ENCODE results near the gene MTG2.

MTG2 gene

DNA sequence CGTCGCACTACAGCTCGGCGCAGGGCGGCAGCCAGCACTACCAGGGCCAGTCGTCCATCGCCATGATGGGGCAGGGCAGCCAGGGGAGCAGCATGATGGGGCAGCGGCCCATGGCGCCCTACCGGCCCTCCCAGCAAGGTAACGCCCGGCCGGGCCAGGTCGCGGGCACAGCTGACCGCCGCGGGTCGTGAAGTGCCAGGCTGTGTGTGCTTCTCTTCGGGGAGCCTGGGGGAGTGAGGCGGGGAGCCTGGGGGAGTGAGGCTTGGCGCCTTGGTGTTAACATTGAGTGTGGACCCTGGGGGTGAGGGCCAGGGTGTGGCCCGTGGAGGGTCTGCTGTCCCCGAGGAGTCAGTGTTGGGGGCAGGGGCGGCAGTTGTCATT lies 19.4 kb upstream of the MTG2 start:
- DNase-seq (ENCODE audit: low spot score): no peak

DNA sequence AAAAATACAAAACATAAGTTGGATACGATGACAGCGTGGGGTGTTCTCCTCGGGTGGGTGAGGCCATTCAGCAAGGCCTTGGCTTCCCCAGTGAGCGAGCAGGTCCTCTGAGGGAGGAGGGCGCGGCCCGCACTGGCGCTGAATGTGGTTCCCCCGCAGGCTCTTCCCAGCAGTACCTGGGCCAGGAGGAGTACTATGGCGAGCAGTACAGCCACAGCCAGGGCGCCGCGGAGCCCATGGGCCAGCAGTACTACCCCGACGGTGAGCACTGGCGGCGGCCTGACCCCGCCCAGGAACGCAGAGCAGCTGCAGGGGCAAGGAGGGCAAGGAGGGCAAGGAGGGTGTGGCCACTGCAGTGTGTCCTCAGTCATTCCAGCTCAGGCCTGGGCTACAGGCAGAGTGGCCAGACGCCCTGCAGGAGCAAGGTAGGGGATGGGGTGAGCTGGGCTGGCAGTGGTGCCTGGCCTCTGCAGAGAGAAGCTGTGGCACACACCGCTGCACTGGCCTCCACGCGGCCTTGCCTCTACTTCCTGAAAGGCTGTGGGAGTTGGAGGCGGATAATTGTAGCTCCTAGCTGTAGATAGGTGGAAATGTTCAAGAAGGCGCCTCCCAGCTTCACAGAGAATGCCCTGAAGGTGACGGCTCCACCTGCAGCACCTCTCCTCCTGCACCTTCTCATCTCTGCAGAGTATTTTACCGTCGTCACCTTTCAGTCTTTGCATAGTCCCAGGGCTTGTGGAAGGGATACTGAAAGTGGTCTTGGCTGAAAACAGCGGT lies 18.7 kb upstream of the MTG2 start:
- DNase-seq (ENCODE audit: low spot score): no peak

DNA sequence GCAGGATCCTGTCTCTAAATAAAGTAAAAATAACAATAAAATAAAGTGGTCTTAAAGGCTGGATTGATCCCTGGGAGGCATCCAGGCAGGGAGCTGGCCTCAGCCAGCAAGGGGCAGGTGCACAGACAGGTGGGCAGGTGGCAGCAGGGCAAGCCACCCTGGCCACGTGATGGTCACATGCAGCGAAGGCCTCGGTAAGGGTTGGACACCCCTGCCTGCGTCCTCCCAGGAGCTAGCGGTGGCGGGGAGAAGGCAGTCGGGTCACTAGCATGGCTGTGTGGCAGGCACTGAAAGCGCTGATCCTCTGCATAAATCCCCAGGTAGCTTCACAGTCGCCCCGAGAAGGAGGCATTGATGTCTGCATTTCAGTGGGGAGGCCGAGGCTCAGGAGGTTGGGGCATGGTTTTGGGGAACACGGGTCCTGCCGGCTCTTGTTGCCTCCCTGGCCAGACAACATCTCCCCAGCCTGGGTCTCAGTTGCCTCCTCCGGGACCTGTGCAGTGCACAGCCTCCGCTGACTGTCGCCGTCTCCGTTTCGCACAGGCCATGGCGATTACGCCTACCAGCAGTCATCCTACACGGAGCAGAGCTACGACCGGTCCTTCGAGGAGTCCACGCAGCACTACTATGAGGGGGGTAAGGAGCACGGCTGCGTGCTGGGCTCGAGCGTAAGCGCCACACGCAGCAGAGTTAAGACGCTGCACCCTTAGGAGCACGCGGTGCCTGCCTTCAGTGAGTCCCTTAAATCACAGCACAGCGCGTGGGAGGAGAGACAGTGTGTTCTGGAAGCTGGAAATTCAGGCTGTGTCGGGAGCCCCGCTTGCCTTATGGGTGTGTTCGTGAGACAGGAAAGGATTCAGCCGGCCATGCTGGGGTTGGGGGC lies 17.7 kb upstream of the MTG2 start:
- DNase-seq (ENCODE audit: low spot score): no peak

DNA sequence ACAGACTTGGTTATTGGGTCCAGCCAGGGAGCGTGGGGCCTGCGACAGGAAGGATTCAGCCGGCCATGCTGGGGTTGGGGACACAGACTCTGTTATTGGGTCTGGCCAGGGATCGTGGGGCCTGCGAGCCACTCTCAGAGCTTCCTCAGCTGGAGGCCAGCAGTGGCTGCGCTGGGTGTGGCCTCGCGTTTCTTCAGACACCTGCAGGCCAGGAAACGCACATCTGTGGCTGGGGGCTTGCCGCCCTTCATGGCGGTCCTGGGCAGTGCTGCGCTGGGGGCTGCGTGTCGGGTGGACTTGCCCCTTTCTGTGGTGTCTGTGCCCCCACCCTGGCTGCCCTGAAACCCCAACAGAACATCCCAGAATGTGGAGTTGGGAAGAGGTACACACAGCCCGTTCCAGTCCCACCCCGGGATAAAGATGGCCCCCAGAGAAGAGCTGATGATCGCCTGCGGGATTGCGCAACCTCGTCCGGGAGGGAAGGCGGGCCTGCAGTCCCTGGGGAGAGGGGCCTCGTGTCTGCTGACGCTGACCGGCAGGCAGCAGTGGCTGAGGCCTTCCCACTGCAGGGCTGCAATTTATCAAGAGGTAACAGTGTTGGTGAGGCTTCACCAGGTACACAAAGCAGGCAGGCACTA lies 16.9 kb upstream of the MTG2 start:
- DNase-seq (ENCODE audit: low spot score): no peak

DNA sequence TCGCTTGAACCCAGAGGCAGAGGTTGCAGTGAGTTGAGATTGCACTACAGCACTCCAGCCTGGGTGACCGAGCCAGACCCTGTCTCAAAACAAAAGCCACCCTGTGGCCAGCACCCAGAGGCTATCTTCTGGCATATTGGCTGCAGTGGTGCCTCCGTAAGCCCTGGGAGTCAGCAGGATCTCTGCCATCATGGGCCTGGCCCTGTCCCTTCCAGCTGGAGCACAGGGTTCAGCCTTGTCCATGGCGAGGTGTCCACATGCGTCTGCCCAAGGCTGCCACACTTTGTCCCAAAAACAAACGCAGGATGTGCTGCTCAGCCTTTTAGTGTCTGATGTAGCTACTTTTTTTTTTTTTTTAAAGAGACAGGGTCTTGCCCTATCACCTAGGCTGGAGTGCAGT lies 15.4 kb upstream of the MTG2 start:
- DNase-seq (ENCODE audit: low spot score): no peak

DNA sequence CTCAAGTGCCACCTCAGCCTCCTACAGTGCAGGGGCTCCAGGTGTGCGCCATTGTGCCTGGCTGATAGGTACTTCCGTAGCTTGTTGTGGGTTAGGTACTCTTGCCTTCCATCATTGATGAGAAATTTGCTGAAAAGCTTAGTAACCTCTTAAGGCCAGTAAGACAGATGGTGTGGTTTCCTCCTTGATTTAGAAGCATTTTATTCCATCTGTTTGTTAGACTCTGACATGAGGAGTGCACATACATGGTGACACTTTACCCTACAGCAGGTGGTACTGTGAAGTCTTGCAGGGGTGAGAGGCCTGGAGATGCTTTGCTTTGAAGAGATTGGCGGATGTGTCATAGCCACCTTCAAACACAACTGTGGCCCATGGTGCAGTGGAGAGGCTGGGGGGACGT lies 14.8 kb upstream of the MTG2 start:
- DNase-seq (ENCODE audit: low spot score): no peak

DNA sequence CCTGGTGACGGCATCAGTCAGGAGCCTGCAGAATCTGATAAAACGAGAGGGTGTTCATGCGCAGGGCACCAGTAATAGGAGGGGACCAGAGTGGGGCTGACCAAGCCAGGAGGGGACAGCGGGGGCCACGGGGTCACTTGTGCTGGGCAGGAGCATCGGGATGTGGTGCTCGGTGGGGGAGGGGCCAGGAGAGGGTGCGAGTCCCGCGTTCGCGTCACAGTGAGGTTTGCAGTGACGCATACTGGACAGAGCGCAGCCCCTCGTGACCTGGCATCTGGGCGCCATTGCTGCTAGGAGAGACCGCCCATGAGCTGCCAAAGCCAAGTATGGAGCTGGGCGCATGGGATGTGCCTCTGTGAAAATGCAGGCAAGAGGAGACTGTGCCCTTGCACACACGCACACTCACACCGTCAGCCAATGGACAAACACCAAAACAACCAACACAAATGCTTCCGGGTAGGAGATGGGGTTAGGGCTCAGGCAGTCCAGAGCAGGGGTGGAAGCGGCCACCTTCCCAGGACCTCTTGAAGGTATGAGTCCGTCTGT lies 13.9 kb upstream of the MTG2 start:
- DNase-seq (ENCODE audit: low spot score): no peak

DNA sequence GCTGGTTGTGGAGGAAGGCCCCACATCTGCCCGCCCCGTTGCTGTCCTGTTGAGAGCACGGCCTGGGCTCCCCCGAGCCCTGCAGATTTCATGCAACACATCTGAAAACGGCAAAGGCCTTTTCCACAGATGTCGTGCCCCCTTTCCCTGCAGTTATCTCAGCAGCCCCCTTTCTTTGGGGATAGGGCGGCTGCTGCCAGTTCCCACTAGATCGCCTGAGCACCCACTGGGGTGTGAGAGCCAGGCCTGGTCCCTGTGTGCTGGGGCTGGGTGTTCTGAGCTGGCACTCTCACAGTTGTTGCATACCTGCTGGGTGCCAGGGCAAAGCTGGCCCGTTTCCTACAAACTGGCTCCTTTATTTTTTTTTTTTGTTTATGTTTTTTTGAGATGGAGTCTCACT lies 12.3 kb upstream of the MTG2 start:
- DNase-seq (ENCODE audit: low spot score): no peak

DNA sequence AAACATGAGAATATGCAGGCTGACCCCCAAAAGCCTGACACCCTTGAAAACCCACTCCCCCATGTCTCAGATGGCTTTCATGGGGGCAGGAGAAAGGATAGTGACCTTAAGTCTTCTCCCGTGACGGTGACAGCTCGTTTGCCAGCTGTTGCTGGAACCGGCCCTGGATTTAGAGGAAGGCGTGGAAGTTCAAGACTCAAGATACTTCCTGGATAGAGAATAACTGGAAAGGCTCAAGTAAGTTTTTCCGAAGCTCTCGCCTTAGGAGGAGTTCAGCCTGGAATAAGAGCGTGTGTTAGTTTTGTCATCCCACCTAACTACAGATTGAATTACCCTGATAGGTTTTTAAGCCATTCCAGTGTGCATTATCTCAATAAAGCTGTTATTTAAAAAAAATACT lies 11.6 kb upstream of the MTG2 start:
- DNase-seq (ENCODE audit: low spot score): no peak

DNA sequence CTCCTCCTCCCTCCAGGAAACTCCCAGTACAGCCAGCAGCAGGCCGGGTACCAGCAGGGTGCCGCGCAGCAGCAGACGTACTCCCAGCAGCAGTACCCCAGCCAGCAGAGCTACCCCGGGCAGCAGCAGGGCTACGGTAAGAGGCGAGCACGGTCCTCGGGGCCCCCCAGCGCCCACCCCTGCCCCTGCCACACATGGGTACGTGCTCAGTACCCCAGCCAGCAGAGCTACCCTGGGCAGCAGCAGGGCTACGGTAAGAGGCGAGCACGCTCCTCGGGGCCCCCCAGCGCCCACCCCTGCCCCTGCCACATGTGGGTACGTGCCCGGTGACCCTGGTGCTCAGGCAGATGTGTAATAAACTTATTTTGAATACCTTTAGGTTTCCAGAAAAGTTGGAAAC lies 10.2 kb upstream of the MTG2 start:
- no peak for DNase-seq (ENCODE audit: low spot score)

DNA sequence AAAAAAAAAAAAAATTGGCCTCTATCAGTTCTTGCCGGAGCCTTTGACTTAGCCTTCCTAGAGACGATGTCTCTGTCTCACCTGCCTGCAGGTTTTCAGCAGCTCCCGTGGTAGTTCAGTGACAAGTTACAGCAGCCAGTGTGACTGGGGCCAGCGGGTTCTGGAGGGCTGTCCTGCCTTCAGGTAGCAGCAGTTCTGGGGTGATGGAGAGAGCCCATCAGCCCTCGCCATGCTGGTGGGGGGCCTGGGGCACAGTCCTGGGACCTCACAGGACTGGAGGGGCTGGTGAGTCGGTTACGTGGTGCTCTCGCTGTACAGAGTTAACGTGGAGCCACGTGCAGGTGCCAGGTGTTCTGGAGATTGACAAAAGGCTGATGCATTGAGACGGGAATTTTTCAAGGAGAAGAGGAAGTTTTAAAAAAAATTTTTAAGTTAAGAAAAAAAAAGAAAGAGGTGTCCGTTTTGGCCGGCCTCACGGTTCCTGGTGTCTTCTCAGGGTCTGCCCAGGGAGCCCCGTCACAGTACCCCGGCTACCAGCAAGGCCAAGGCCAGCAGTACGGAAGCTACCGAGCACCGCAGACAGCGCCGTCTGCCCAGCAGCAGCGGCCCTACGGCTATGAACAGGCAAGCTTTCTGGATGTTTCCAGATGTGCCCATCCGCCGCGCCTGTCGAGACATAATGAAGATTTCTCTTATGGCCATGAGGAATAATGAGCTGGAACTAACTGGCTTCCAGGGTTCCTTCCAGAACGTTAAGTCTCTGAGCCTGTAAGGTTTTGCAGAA lies 8.6 kb upstream of the MTG2 start:
- no peak for DNase-seq (ENCODE audit: low spot score)

DNA sequence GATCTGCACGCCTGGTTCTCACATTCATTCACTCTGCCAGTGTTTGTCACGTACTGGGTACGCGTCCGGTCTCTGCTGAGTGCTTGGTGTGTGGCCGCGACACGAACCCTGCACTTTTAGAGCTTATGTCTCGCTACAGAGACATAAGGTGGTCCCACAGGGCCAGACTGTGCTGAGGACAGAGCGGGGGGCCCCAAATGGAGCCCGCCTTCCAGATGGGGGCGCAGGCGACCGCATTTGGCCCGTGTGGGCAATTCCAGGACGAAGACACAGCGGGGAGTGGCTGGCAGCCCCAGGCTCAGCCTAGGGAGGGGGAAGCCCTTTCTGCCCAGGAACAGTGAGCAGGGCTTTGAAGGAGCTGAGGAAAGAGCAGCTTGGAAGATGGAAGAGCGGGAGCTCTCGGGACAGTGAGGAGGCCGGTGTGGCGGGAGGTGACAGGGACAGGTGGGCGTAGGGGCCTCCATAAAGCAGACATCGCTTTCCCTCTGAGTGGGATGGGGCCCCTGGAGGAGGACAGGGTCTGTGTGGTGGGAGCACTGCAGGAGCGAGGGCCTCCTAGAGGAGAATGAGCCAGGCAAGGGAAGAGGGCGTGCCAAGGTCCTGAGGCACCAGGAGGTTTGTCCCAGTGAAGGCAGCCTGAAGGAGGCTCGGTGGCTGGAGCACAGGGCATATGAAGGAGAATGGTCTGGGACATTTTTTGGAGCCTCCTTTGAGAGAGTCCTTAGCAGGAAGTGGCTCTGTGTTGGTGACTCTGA lies 7.8 kb upstream of the MTG2 start:
- DNase-seq (ENCODE audit: low spot score): no peak

DNA sequence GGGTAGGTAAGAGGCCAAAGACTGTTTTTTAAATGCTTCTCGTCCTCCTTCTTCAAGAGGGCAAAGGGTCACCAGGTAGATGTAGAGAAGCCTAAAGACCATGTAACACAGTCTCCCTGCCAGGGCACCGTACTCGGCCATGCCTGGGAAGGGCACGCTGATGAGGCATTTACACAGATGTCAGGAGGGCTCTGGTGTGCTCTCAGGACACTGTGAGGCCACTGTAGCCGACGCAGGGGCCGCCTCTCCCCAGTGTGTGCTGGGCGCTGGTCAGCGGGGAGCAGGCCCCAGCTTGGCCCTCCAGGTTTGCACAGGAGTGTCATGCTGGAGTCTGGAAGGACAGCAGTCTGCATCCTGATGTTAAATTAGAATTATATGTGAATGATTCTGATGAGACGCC lies 7.1 kb upstream of the MTG2 start:
- no peak for DNase-seq (ENCODE audit: low spot score)

DNA sequence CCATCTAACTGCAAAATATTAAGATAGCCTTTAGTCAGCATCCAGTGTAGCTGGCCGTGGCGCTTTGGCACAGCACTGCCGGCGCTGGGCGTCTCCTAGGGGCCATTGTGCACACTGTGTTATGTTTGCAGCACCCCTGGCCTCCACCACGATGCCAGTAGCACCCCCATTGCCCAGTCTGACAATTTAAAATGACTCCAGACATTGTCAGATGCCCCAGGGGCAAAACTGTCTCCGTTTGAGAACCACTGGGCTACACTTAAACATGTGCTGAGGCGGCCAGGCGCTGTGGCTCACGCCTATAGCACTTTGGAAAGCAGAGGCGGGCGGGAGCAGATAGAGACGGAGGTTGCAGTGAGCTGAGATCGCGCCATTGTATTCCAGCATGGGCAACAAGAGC lies 6.0 kb upstream of the MTG2 start:
- no peak for DNase-seq (ENCODE audit: low spot score)

DNA sequence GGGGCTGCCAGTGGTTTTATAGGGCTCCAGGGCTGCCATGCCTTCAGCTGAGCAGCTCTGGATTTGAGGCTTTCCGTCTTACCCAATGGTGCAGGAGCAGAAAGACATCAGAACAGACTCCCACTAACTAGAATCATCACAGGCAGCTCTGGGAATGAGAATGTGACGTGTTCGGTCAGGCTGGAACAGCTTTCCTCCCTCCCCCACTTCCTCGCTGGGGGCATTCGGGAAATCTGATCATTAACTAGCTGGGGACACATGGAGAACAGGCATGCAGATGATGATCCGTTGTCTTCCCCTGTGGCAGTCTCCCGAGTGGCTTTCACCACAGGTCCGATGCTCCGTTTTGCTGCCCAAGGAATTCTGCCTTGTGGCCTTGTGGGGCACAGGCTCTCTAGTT lies 5.5 kb upstream of the MTG2 start:
- DNase-seq (ENCODE audit: low spot score): no peak

DNA sequence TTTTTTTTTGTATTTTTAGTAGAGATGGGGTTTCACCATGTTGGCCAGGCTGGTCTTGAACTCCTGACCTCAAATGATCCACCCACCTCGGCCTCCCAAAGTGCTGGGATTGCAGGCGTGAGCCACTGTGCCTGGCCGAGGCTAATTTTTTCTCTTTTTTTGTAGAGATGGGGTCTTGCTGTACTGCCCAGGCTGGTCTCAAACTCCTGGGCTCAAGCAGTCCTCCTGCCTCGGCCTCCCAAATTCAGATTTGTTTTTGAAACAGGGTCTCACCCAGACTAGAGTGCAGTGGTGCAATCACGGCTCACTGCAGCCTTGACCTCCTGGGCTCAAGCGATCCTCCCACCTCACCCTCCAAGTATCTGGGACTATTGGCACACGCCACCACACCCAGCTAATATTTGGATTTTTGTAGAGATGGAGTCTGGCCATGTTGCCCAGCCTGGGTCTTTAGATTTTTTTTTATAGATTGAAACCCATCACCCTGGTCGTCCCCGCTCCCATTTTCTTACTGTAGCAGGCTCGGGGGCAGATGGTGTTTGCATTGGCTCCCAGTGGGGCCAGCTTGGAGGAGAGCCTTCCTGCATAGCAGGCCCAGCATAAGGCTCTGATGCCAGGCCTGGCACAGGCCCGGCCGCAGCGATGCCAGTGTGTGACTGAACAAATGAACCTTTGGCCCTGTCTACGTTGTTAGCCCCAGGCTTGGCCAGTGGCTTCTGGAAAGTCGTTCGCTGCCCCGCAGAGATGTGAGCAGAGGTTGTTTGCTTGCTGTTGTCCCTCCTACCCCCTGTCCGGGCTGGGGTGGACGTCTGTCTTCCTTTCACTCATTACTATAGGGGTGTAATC lies 4.3 kb upstream of the MTG2 start:
- no peak for DNase-seq (ENCODE audit: low spot score)

DNA sequence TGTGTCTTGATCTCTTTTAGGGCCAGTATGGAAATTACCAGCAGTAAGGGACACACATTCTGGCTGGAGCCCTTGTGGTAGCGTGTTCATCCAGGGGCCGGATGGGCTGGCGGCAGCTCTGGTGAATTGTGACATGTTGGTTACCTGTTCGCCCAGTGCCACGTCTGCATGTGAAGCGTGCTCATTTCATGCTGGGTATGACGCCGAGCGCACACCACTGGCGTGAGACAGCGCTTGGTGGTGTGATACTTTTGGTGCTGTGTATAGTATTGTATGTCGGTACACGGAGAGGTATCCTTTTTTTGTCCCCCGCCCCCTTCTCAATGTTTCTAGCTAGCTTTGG lies 3.7 kb upstream of the MTG2 start:
- DNase-seq (ENCODE audit: low spot score): no peak

DNA sequence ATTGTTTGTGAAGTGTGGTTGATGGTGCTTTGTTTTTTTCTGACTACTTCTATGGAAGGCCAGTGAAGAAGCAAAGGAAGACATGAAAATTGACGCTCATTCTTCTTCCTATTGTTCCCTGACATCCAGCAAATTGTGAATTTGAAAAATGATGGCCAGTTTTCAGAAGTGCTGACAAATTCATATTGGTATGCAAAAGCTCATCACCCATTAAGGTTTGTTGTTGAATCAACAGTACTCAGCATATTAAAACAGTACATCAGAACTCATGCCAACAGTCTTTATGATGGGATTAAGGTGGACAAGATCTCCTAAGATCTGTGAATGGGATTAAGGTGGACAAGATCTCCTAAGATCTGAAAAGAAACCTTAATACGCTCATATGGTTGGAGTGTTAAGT lies 1.0 kb upstream of the MTG2 start:
- no peak for DNase-seq (ENCODE audit: low spot score)

DNA sequence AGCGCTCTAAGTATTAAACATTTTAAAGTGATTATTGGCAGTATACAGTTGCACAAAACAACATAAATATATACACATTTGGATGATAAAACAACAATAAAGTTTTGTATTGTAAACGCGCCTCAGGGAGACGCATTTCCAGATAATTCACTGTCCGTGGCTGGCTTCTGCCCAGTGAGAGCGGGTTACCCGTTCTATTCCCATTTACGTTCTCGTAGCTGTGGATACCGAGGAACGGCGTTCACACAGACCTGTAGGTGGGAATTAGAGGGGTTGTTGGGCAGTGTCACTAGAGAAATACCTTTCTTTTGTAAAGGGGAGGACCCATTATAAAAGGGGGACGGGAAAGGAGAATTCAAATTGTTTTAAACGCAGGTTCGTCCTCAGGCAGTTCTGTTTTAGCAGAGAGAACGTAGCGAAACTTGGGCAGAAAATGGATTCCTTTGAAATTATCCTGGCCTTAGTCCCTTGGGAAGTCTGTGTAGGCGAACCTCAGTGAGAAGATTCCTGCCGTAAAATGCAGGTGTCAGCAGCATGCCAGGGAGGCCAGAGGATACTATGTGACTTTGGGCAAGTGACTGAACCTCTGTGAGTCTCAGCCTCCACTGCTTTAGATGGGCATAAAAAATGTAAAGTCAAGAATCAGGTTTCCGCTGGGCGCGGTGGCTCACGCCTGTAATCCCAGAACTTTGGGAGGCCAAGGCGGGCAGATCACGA lies 756 bp downstream of the MTG2 start:
- no peak for DNase-seq (ENCODE audit: low spot score)

DNA sequence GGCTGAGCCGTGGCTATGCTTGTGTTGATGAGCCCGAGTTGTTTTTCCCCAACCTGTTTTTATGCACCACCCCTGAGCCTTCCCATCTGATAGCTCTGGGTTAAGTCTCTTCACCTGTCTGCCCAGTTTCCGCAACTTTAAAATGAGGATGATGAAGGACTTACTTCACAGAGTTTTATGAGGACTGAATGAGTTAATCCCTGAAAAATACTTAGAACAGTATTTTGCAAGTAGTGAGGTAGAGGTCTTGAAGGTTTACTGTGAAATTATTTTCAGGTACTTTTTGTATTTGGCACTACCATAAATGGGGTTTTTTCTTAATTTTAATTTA lies 3.2 kb downstream of the MTG2 start:
- DNase-seq (ENCODE audit: low spot score): no peak
